A204.1 (cell line): Measurements from ENCODE around the gene RGS11.
"Not testable (repeated sequence)": the region's sequence is repeated elsewhere in the genome, so short reads cannot be mapped to it uniquely, and the experiment has no call there.

Experiments
- FAIRE-seq: peaks from 2 replicates; lab custom pipeline; 2012; peaks lifted over from hg19 to GRCh38; lab: Jason Lieb, UNC

Gene RGS11

DNA sequence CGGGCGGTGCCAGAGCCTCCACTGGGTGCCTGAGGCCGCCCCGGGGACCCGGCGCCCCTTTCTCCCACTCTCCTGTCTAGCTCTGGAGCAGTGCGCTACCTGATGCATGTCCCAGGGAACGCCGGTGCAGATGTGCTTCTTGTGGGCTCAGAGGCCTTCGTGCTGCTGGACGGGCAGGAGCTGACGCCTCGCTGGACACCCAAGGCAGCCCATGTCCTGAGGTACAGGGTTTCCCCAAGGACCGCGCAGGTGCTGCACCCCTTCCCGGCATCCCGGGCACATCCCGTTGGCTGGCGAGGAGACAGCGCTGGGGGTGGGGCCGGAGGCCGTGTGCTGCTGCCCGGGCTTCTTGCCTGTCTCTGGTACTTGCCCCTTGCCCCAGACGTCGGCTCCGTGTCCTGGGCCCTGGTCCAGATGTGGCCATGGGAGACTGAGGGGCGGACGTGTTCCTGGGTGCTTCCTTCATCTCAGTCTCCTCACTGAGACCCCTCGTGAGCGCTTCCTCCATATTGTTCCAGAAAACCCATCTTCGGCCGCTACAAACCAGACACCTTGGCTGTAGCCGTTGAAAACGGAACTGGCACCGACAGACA lies 12.5 kb downstream of the RGS11 start:
- no peak for FAIRE-seq

DNA sequence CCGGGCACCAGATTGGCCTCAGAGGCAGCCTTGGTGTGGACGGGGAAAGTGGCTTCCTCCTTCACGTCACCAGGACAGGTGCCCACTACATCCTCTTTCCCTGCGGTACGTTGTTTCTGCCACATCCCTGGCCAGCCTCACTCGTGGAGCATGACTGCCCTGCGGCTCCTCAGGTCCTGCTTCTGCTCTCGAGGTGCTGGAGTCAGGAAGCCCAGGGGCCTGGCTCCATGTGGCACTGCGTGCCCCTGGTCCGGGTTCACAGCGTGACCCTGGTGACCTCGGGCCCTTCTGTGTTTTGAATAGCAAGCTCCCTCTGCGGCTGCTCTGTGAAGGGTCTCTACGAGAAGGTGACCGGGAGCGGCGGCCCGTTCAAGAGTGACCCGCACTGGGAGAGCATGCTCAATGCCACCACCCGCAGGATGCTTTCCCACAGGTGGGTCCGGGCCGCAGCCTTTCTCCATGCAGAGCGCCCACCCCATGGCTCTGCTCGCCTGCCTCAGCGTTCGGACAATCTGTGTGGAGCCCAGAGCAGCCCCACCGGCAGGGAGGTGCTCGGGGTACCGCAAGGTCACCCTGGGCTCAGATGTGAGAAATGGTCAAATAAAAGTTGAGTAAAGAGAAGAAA lies 13.5 kb downstream of the RGS11 start:
- FAIRE-seq: no peak

DNA sequence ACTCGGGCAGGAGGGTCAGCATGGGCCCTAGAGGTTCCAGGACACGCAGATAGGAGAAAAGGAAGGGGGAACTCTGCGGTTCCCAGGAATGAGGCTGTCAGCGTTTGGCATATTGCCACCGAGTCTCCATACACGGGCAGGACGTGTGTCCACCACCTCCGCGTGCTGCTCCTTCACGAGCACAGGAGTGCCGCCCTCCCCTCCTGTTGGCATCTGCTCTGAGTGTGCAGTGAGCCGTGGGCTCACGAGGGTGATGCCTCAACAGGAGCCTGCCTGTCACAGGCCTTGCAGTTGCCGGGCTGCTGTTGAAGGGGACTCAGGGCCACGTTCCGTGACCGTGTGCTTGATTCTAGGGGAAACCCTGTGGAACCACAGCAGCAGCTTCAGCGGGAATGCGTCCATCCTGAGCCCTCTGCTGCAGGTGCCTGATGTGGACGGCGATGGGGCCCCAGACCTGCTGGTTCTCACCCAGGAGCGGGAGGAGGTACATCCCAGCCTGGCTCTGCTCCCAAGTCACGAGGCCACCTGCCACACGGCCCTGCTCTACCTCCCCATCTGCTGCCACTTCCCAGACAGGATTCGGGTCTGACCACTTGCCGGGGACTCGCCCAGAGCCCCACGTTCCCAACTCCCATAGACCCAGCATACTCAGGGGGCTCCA lies 14.6 kb downstream of the RGS11 start:
- no peak for FAIRE-seq

DNA sequence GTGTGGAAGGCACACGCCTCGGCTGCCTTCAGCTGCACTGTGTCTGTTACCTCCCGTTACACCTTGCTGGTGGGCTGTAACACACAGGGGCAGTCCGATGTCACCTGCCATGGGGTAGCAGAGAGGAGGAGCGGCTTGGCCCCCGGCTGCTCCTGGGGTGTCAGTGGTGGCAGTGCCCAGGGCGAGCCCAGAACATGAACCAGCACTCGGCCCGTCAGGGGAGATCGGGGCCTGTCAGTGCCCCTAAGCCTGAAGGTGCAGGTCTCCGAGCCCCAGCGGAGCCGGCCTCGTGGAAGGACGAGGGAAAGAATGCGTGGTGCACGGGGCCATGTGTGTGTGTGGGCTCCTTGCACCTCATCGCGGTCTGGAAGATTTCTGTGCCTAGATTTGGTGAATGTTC lies 15.4 kb downstream of the RGS11 start:
- no peak for FAIRE-seq

DNA sequence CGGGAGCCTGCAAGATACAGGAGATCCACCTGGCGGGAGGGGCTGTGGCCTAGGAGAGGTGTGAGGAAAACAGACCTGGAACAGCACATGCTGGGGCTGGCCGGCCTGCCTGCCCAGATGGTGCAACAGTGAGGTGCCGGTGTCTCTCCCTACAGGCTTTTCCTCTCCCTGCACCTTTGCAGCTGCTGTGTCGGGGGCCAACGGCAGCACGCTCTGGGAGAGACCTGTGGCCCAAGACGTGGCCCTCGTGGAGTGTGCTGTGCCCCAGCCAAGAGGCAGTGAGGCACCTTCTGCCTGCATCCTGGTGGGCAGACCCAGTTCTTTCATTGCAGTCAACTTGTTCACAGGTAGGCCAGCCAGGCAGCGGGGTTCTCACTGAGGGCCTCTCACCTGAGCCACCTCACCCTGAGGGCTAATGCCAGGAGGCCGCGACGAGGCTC lies 15.9 kb downstream of the RGS11 start:
- no peak for FAIRE-seq

DNA sequence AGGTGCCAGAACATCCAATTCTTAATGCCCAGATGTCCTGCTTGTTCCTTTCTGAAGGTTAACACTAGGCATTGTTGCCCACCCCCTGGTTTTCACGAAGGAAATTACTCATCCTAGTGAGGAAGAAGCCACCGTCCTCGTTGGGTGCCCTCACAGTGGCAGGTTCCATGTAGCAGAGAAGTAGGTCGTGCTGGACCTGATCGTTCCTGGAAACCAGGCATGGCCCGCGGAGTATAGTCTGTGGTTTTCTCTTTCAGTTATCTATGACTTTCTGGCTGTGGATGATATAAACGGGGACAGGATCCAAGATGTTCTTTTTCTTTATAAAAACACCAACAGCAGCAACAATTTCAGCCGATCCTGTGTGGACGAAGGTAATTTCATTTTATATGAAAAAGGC lies 16.5 kb downstream of the RGS11 start:
- no peak for FAIRE-seq

DNA sequence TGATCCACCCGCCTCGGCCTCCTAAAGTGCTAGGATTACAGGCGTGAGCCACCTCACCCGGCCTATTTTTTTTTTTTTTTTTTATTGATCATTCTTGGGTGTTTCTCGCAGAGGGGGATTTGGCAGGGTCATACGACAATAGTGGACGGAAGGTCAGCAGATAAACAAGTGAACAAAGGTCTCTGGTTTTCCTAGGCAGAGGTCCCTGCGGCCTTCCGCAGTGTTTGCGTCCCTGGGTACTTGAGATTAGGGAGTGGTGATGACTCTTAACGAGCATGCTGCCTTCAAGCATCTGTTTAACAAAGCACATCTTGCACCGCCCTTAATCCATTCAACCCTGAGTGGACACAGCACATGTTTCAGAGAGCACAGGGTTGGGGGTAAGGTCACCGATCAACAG lies 17.7 kb downstream of the RGS11 start:
- not testable (repeated sequence) for FAIRE-seq

DNA sequence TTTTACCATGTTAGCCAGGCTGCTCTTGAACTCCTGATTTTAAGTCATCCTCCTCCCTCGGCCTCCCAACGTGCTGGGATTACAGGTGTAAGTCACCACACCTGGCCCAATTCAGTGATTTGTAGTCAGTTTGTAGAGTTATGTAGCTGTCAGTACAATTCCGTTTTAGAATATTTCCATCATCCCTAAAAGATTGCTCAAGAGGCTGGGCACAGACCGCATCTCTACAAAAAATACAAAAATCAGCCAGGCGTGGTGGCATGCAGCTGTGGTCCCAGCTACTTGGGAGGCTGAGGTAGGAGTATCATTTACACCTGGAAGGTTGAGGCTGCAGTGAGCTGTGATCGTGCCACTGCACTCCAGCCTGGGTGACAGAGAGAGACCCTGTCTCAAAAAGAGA lies 20.6 kb downstream of the RGS11 start:
- no peak for FAIRE-seq

DNA sequence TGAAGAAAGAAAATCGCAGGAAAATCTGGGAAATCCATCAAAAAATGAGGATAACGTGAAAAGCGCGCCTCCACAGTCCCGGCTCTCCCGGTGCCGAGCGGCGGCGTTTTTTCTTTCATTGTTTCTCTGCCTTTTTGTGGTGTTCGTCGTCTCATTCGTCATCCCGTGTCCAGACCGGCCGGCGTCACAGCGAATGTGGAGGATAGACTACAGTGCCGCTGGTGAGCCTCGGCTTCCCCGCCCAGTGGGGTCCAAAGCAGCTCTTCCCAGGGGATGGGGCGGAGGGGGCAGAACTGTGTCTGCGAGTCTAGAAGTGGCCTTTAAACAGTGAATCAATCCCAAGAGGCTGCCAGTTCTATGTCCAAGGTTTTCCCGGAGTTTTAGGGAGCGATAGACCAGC lies 21.3 kb downstream of the RGS11 start:
- FAIRE-seq: no peak

DNA sequence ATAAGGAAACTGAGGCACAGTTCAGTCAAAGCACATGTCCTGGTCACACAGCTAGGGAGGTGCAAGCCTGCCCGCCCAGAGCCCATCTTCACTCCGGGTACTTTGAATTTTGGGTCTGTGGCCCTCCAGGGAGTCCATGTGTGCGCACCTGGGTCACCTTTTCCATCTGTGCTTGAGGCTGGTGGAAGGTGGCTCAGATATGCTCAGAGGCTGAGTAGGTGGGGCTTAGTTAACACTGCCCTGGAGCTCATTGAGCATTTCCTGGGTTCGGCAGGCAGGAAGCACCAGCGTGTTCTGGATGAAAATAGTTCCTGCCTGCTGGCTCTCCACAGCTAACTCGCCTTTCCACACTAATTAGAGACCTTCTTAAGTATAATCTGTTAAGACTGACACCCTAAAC lies 21.9 kb downstream of the RGS11 start:
- no peak for FAIRE-seq

DNA sequence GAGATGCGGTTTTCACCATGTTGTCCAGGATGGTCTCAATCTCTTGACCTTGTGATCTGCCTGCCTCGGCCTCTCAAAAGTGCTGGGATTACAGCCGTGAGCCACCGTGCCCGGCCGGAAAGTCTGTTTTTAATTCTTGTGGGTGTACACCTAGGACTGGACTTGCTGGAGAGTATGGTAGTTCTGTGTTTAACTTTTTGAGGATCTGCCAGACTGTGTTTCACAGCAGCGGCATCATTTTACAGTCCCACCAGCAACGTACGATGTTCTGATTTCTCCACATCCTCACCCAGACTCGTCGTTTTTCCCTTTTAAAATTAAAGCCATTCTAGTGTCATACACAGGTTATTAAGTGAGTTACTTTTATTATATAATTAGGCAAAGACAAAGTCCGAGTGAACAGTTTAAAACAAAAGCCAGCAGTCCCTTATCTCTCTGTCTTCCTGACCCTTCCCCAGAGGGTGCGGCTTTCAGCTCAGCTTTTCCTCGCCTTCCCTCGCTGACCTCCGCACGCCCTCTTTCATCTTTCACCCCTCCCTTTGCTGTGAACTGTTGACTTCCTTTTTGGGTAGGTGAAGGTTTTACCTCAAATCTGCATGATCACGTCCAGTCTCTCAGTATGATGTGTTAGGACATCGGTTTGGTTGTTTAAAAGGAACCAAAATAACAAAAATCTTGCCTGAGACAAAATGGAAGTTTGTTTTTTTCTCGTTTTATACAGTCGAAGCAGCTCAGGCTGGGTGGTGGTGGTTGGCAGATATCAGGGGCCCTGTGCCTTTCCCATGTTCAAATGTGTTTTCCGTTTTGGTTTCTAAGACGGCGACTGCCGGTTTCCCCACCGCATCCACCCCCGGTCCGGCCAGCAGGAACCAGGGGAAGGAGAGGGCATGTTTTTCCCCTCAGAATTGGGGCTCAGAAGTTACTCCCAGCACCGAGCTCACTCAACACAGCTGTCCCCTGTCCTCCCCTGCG lies 23.1 kb downstream of the RGS11 start:
- no peak for FAIRE-seq

DNA sequence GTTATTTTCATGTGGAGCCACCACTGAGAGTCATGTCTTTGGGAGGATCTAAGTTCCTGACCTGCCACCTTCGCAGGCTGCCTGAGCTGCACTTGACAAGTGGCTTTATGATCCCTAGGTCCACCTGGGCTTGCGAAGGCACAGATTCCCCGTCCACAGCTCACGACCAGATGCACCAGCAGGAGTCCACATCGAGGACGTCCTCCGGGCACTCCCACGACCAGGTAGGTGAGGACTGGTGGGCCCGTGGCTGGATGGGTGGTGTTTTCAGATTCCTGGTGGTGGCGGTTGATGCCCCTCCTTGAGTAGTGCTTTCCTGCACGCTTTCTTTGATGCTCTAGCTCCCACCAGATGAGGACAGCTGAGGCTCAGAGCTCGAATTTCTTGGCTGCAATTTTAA lies 26.3 kb downstream of the RGS11 start:
- no peak for FAIRE-seq

DNA sequence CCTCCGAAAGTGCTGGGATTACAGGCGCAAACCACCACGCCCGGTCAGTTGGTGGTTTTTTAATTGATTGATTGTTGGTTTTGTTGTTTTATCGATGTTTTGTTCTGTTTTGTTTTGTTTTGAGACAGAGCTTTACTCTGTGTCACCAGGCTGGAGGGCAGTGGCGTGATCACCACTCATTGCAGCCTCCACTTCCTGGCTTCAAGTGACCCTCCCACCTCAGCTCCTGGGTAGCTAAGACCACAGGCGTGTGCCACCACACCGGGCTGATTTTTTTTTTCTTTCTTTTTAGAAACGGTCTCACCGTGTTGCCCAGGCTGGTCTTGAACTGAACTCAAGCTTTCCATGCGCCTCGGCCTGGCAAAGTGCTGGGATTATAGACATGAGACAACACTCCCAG lies 28.7 kb downstream of the RGS11 start:
- FAIRE-seq: no peak

DNA sequence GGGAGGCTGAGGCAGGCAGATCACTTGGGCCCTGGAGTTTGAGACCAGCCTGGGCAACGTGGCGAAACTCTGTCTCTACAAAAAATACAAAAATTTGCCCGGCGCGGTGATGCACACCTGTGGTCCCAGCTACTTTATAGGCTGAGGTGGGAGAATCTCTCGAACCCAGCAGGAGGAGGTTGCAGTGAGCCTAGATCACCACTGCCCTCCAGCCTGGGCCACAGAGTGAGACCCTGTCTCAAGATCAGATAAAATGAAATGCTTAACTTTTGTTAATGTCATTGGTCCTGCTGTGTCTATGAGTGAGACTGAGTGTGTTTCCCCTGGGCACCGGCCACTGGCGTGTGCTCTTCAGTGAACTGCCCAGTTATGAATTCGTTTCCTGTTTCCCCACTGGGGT lies 30.6 kb downstream of the RGS11 start:
- no peak for FAIRE-seq

DNA sequence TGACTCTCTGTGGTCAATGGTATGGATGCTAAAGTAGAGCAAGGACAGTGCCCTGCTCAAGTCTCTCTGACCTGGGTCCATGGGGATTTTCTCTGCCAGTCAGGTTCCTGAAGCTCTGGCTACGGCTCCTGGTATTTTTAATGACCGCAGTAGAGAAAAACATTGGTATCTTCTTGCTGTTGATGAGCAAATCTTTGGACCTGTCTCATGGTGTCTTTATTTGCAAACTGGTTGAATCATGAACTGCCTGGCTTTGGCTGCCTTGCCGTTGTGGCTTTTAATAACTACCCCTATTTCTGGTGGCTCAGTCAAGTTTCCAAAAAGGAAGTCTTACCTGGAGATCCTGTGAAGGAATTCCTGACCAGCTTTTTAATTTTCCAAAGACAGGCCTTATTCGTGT lies 32.4 kb downstream of the RGS11 start:
- no peak for FAIRE-seq

DNA sequence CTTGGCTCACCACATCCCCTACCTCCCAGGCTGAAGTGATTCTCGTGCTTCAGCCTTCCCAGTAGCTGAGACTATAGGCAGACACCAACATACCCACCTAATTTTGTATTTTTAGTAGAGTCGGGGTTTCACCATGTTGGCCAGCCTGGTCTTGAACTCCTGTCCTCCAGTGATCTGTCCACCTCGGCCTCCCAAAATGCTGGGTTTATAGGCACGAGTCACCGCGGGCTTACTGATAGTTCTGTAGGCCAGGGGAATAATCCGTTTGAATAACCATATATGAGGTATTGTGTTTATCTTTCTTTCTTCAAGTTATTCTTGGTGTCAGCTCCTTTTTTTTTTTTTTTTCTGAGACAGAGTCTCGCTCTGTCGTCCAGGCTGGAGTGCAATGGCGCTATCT lies 33.5 kb downstream of the RGS11 start:
- FAIRE-seq: no peak

DNA sequence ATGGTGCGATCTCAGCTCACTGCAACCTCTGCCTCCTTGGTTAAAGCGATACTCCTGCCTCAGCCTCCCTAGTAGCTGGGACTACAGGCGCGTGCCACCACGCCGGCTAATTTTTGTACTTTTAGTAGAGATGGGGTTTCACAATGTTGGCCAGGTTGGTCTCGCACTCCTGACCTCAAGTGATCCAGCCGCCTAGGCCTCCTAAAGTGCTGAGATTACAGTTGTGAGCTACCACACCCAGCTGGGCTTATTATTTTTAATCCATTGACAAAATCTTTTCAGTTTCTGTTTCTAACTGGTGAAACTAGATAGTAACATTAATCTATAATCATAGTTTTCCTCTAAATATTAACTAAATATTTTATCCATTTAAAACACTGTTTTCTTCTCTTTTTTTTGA lies 35.2 kb downstream of the RGS11 start:
- FAIRE-seq: no peak

DNA sequence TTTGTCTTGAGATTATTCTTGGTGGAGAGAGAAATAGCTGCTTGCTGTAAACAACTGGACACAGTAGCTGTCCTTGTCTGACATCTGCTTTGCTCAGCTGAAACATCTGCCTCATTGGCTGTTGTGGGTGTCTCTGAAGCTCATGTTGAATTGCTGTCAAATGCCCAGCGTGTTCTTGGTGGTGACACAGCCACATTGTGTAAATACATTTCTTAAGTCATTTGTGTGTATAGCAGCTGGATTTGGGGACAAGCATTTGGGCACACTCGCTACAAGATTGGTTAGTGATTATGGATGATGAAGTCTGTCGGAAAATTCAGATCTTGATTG lies 35.8 kb downstream of the RGS11 start:
- no peak for FAIRE-seq

DNA sequence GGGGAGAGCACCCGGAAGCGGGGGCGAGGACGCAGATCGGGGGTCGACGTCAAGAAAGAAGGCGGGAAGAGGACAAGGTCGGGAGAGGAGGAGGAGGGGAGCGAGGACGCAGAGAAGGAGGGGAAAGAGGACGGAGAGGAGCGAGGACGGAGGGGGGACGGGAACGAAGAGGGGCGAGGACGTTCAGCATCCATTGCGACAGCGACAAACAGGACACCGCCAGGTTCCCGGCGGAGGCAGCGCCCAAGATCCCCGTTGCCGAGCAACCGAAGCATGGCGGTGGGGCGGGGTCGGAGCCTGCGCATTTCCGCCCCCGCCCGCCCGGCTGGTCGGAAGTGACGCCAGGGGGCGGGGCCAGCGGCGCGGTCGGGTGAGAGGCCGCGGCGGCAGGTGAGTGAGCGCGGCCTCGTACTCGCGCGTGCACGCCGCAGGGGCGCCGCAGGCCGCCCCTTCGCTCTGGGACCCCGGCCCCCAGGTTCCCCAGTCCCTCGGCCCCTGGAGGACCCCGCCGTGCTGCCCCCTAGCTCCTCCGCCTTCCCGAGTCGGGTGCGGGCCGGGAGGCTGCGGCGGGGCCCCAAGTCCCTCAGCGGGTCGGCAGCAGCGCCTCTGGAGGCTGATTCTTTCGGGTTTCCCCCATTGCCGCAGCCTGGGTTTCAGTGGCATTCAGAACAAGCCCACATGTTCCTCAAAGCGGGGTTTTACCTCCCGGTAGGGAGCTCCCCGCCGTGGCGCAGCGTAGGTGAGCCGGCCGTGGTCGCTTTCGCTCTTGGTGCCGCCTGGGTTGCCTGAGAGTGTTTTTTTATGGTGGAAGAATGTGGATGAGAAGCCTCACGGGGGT lies 41.1 kb downstream of the RGS11 start, which contains the start of gene FAM234A:
Gene FAM234A, plus strand, starts transcription at position 354 of the 838 bp plus-strand sequence. CDS start 19,593 bp downstream, outside the sequence.
- no peak for FAIRE-seq

DNA sequence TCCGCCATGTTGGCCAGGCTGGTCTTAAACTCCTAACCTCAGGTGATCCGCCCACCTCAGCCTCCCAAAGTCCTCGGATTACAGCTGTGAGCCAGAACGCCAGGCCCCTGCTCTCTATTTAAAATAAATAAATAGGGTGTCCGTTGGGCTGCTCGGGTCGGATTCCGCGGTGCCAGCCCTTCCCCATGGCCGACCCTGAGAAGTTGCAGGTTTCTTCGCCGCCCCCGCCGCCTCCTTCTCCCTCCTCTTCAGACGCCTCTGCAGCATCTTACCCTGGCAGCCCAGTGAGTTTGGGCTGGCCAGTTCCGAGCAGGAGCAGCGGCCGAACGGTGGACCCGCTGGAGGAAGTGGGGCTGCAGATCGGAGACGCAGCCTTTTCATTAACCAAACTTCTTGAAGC lies 44.8 kb downstream of the RGS11 start:
- FAIRE-seq: no peak

DNA sequence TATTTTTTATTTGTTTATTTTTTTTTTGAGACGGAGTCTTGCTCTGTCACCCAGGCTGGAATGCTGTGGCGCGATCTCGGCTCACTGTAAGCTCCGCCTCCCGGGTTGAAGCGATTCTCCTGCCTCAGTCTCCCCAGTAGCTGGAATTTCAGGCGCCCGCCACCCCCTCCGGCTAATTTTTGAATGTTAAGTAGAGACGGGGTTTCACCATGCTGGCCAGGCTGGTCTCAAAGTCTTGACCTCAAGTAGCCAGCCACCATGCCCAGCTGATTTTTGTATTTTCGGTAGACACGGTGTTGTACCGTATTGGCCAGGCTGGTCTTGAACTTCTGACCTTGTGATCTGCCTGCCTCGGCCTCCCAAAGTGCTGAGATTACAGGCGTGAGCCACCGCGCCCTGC lies 45.4 kb downstream of the RGS11 start:
- not testable (repeated sequence) for FAIRE-seq

DNA sequence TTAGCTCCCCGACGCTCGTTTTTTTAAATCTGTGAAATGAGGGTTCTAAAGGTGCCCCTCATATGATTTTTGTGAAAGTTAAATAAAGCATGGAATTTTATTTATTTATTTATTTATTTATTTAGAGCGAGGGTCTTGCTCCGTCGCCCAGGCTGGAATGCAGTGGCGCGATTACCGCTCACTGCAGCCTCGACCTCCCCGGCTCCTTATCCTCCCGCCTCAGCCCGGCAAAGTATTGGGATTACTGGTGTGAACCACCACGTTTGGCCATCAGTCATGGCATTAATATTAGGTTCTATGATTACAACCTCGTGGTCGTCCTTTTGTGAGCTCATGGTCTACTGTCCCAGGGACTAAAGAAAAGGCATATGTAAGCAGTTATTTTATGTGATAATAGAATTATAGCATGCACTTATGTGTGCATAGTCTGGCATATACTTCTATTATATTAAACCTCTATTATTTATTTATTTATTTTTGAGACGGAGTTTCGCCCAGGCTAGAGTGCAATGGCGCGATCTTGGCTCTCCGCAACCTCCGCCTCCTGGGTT lies 45.9 kb downstream of the RGS11 start:
- FAIRE-seq: no peak
